Caco-2 (cell line): ENCODE results near the gene DGKQ. TPM values are rescaled to one million over a fixed set of nuclear protein-coding genes. Genes with fewer than 3 reads are reported as not detected.

Experiments used
- BruUV-seq: library from RNA; stranded (reverse); fragments of 400-500 nt; replicated peaks from 2 replicates; lab custom pipeline; 2021; lab: Mats Ljungman, UMichigan
- CTCF ChIA-PET: fragments of 300-600 bp; sonication (Branson Sonifier 250); formaldehyde crosslinking; loops from one replicate; lab custom pipeline; 2022; ENCODE audit warnings: antibody characterized with exemption; lab: Charles Lee
- POLR2A ChIA-PET: fragments of 300-600 bp; sonication (Branson Sonifier 250); formaldehyde crosslinking; loops from one replicate; lab custom pipeline; 2022; ENCODE audit warnings: antibody characterized with exemption; lab: Charles Lee
- DNase-seq, 2 experiments: peaks; one replicate each; pipeline versions ENCODE4 v3.0.0 to v3.0.0-alpha.2; 2020 to 2022
- H3K27me3 ChIP-seq: replicated peaks from 2 replicates; pipeline ENCODE4 v1.6.0; 2011; ENCODE audit warnings: low read length; ENCODE audit not compliant: control insufficient read depth, insufficient read depth
- H3K36me3 ChIP-seq: 2 replicates; pipeline ENCODE4 v1.5.1; 2011; ENCODE audit warnings: low read length; ENCODE audit not compliant: control insufficient read depth, insufficient read depth
- H3K4me1 ChIP-seq: fragments of 250-450 bp; sonication (Bioruptor Pico); 2 replicates; pipeline ENCODE4 v1.5.1; 2020; ENCODE audit warnings: mild to moderate bottlenecking
- H3K4me3 ChIP-seq: 2 replicates; pipeline ENCODE4 v1.5.1; 2011; ENCODE audit warnings: low read depth, mild to moderate bottlenecking, control low read depth, low read length
- H3K9me3 ChIP-seq: fragments of 250-450 bp; sonication (Bioruptor Pico); 2 replicates; pipeline ENCODE4 v1.5.1; 2020; ENCODE audit warnings: mild to moderate bottlenecking, moderate library complexity
- H3K27ac Mint-ChIP-seq: one replicate; pipeline ENCODE4 v1.8.0; 2022; ENCODE audit warnings: mixed read lengths; ENCODE audit not compliant: unreplicated experiment
- H3K27me3 Mint-ChIP-seq: one replicate; pipeline ENCODE4 v1.8.0; 2022; ENCODE audit warnings: mixed read lengths; ENCODE audit not compliant: insufficient read depth, unreplicated experiment
- H3K36me3 Mint-ChIP-seq: one replicate; pipeline ENCODE4 v1.8.0; 2022; ENCODE audit warnings: mild to moderate bottlenecking, mixed read lengths; ENCODE audit not compliant: insufficient read depth, unreplicated experiment
- H3K4me1 Mint-ChIP-seq: one replicate; pipeline ENCODE4 v1.8.0; 2022; ENCODE audit warnings: low read depth, mixed read lengths; ENCODE audit not compliant: unreplicated experiment
- H3K4me3 Mint-ChIP-seq: one replicate; pipeline ENCODE4 v1.8.0; 2022; ENCODE audit warnings: mild to moderate bottlenecking, moderate library complexity, mixed read lengths; ENCODE audit not compliant: unreplicated experiment
- H3K9me3 Mint-ChIP-seq: one replicate; pipeline ENCODE4 v1.8.0; 2022; ENCODE audit warnings: mixed read lengths; ENCODE audit not compliant: unreplicated experiment
- intact Hi-C: fragments of 100-400 bp; cut with micrococcal nuclease; formaldehyde crosslinking; loops from one replicate; pipeline ENCODE4 v1.10.0; 2022; ENCODE audit not compliant: unreplicated experiment
- total RNA-seq: library from RNA; stranded (reverse); gene quantifications from 2 replicates; pipeline ENCODE4 v1.2.3, GENCODE V29; 2022
- TF ChIP-seq, protein P1 (sequence below), 2 experiments: fragments of 200-600 bp in 1 of 2; IDR thresholded peaks; 1 replicate in 1 of 2; 2 replicates in 1 of 2; pipeline versions ENCODE4 v1.5.1 to v1.8.0; 2011 to 2022; ENCODE audit warnings: antibody characterized with exemption in 1 of 2, control low read depth in 1 of 2, inconsistent platforms in 1 of 2, low read depth in 1 of 2, low read length in 1 of 2, mild to moderate bottlenecking in 1 of 2, moderate library complexity in 1 of 2; ENCODE audit not compliant: insufficient read depth in 1 of 2, severe bottlenecking in 1 of 2, unreplicated experiment in 1 of 2

DGKQ gene
- total RNA-seq, 1 experiment from 2014 or later = 14.1 TPM

DNA sequence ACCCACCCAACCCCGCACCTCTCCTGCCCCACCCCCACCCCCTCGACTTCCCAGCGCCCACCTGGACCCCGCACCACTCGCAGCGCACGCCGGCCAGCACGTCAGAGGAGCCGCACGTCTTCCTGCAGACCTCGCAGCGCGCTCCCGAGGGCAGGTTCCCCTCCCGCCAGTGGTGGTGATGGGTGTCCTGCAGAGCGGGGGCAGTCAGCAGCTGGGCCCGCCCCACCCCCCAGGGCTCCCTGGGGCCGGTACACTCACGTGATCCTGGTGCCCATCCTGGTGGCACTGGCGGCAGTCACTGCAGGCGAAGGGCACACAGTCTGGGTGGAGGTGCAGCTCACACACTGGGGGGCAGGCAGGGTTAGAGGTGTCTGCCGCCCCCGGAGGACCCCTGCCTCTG, 5.1 kb downstream of the DGKQ start:
- H3K4me3 ChIP-seq = no peak overlapping the region
- no peaks in the 10 kb centered on the region for H3K27me3 ChIP-seq
- CTCF ChIA-PET = no interaction called here
- H3K27me3 Mint-ChIP-seq = no peaks in the 10 kb centered on the region
- no peaks in the 10 kb centered on the region for H3K9me3 Mint-ChIP-seq
- H3K4me1 Mint-ChIP-seq = no peaks in the 10 kb centered on the region
- H3K9me3 ChIP-seq = no peaks in the 10 kb centered on the region
- intact Hi-C loops = no loop called here
- no peak for DNase-seq
- TF ChIP-seq, protein P1, sequence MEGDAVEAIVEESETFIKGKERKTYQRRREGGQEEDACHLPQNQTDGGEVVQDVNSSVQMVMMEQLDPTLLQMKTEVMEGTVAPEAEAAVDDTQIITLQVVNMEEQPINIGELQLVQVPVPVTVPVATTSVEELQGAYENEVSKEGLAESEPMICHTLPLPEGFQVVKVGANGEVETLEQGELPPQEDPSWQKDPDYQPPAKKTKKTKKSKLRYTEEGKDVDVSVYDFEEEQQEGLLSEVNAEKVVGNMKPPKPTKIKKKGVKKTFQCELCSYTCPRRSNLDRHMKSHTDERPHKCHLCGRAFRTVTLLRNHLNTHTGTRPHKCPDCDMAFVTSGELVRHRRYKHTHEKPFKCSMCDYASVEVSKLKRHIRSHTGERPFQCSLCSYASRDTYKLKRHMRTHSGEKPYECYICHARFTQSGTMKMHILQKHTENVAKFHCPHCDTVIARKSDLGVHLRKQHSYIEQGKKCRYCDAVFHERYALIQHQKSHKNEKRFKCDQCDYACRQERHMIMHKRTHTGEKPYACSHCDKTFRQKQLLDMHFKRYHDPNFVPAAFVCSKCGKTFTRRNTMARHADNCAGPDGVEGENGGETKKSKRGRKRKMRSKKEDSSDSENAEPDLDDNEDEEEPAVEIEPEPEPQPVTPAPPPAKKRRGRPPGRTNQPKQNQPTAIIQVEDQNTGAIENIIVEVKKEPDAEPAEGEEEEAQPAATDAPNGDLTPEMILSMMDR (IDR thresholded peaks at IDR 0.05; ENCODE audit: insufficient read depth in 1 of 2, low read depth in 1 of 2, low read length in 1 of 2, severe bottlenecking in 1 of 2, unreplicated experiment in 1 of 2) = no peak
- no TSS peak for BruUV-seq
- H3K4me3 Mint-ChIP-seq = no peak overlapping the region
- H3K27ac Mint-ChIP-seq = no peak overlapping the region
- H3K36me3 Mint-ChIP-seq = peaks cover 13% of the 10 kb centered on the region
- POLR2A ChIA-PET = no interaction called here
- no peaks in the 10 kb centered on the region for H3K36me3 ChIP-seq
- peaks cover 6% of the 10 kb centered on the region; the same call in 1 of the 2 replicates for H3K4me1 ChIP-seq

DNA sequence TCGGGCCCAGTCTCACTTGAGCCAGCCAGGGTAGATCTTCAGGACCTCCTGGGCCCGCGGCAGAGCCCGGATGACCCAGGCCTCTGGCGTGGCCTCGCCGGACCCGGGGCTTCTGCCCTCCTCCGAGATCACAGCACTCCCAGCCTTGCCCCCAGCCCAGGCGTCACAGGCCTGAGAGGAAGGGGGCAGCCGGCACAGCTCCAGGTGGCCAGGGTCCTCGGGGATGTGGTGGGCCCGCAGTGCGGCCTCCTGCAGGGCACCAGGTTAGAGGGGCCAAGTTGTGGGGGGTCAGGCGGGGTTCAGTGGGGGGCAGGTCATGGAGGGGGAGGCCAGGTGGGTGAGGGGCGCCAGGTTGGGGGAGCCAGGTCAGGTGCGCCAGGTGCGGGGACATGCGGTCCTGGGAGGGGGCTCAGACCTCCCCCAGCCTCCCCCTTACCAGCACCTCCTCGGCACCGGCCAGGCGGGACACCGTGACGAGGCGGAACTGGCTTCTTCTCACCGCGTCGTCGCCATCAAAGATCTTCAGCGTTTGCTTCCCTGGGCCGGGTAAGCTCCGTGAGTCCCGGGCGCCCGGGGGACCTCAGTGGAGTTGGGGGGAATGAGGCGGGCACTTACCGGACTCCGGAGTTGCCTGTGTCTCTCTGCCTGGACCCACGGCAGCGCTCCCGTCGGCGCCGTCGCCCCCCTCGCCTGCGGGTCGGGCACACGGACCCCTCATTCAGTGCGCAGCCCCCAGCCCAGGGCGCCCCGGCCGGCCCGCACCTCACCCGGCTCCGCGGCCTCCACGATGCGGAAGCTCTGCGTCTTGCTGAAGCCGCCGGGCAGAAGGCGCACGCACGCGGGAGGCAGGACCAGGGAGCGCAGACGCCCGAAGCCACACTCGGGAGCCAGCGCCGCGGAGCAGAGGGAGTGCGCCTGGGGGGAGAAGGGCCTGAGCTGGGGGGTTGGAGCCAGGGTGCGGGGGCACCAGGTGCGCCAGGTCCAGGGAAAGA, 6.0 kb downstream of the DGKQ start:
- intact Hi-C loops = no loop called here
- Histone ChIP-seq H3K36me3 (no peaks in the 10 kb centered on the region; the same call in 1 of the 2 replicates), H3K9me3 (no peaks in the 10 kb centered on the region), H3K27me3 (no peaks in the 10 kb centered on the region), H3K4me1 (peaks cover 5% of the 10 kb centered on the region; the same call in 1 of the 2 replicates), H3K4me3 (no peak overlapping the region)
- ChIA-PET POLR2A (no interaction called here), CTCF (no interaction called here)
- DNase-seq = no peak
- no peaks in the 10 kb centered on the region for H3K27me3 Mint-ChIP-seq
- no peak overlapping the region for H3K27ac Mint-ChIP-seq
- H3K9me3 Mint-ChIP-seq = no peaks in the 10 kb centered on the region
- H3K4me1 Mint-ChIP-seq = no peaks in the 10 kb centered on the region
- TF ChIP-seq, protein P1 (IDR thresholded peaks at IDR 0.05; ENCODE audit: insufficient read depth in 1 of 2, low read depth in 1 of 2, low read length in 1 of 2, severe bottlenecking in 1 of 2, unreplicated experiment in 1 of 2) = no peak
- H3K4me3 Mint-ChIP-seq = no peak overlapping the region
- BruUV-seq = no TSS peak
- H3K36me3 Mint-ChIP-seq = peaks cover 13% of the 10 kb centered on the region

DNA sequence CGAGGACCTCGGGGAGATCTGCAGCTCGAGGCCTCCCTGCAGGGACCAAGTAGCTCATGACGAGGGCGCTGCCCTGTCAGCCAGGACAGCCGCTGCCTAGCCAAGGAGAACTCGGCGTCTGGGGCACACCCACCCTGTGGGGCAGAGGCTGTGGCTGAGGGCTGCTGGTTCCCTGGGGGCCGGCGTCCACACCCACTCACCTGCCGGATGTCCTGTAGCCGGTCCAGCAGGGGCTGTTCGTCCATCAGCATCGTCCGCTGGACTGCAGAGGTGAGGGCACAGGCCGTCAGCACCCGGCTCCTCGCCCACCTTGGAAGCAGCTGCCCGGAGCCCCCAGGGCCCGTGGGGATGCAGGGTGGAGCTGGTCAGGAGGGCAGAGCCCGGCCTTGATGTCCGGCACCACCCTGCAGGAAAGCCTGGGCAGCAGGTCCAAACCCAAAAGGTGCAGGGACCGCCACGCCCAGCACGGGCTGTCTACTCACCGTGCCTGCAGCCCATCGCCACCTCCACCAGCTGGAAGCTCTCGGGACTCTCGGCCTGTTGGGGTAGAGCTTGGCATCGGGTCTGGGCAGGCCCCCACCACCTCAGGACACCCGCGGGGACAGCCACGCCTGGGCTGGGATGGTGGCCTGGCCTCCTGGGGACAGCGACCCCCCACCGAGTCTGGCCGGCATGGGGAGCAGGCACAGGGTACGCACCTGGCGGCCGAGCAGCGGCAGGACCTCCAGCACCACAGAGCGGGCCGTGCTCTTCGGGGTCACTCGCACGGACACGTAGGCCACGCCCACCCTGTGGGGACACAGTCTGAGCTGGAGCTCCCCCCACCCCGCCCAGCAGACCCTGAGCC, 6.9 kb downstream of the DGKQ start:
- Mint-ChIP-seq H3K9me3 (no peaks in the 10 kb centered on the region), H3K27me3 (no peaks in the 10 kb centered on the region), H3K27ac (no peak overlapping the region), H3K36me3 (peaks cover 13% of the 10 kb centered on the region), H3K4me1 (no peaks in the 10 kb centered on the region), H3K4me3 (no peak overlapping the region)
- H3K9me3 ChIP-seq = no peaks in the 10 kb centered on the region
- no peaks in the 10 kb centered on the region; the same call in 1 of the 2 replicates for H3K36me3 ChIP-seq
- no peaks in the 10 kb centered on the region for H3K4me1 ChIP-seq
- DNase-seq = no peak
- no peak overlapping the region for H3K4me3 ChIP-seq
- CTCF ChIA-PET = no interaction called here
- intact Hi-C loops = no loop called here
- TF ChIP-seq, protein P1 (IDR thresholded peaks at IDR 0.05; ENCODE audit: insufficient read depth in 1 of 2, low read depth in 1 of 2, low read length in 1 of 2, severe bottlenecking in 1 of 2, unreplicated experiment in 1 of 2) = no peak
- H3K27me3 ChIP-seq = no peaks in the 10 kb centered on the region
- BruUV-seq = no TSS peak
- POLR2A ChIA-PET = no interaction called here
